AML-193 (cell line): ENCODE data around the gene LDLRAD4.

Source experiments
- DNase-seq, 2 experiments: peaks; one replicate each; lab custom pipeline; 2025; lab: John Stamatoyannopoulos, UW

Gene LDLRAD4

DNA sequence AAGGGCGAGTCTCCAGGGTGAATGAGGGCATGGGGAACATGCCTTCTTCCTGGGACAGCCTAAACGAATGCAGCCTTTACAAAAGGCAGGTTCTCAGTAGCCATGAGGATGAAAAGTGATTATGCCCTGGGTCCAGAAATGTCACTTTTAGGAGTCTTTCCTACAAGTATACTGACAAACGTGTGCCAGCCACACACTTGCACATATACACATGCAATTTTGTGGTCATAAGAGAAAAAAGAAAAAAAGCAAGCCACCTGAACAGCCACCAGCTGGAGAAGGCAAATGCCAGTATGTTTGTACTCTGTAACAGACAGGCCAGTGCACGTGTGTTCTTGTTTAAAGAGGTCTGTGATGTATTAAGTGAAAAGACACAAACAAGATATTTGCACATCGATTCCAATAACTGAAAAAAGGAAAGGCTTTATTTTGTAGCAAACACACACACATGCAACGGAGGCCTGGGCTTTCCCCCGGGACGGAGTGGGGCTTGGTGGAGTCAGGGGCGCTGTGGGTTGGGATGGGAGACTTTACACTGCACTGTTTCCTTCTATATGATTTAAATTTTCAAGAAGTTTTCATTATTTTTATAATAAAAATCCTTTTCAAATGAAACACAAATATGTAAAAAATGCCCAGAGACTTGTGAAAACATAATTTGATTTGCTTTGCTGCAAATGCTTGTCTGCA lies 399.4 kb downstream of the LDLRAD4 start:
- no peak for DNase-seq

DNA sequence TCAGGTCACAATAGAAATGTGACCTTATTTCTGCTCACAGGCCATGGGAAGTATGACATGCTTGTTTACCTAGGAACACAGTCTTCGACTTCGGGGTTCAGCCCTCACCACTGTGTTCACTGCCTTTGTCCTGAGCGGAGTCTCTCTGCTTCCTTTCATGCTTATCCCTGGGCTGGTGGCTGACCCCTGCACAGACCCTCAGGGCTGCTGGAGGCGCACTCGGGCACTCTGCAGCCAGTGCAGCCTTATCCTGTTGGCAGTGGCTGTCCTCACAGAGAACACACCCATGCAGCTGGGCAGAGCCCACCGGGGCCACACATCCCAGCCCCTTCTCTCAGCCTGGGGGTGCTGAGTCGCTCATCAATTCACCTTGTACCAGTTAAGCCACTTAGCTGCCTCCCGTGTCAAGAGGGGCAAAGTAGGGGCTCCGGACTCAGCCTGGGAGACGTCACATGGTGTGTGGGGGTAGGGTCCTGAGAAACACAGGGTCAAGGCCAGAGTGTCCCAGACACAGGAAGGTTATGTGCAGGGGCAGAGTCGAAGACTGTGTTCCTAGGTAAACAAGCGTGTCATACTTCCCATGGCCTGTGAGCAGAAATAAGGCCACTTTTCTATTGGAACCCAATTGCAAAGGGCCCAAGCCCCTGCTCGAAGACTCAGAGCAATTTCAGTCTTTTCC lies 400.3 kb downstream of the LDLRAD4 start:
- no peak for DNase-seq

DNA sequence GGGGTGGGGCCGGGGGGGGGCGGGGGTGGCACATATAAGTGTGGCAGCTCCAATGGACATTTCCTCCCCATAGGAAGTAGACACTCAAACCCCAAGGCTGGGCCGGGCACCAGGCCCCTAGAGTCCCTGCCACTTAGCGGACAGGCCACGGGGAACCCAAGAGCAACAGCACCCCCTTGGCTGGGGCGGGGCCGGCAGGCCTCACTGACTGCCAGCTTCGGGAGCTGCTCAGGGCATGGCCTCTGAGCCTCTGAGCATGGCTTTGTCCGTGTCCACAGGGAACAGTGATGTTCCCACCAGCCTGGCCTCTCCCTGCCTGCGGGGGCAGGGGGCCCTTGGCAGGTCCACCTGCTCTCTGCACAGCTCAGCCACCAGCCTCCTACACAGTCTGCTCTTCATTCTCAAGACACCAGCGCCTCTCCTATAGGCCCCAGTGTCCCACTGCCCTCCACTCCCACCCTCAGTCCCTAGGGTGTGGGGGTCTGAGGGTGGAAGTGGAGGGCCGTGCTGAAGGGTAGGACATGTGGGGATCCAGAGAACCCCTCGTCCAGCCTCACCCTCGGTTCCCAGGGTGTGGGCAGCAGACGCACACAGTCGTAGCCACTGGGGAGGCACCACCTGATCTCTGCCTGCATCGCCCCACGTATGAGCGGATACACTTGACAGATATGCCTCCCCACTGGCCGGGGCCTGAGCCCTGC lies 401.1 kb downstream of the LDLRAD4 start:
- DNase-seq, result no peak

DNA sequence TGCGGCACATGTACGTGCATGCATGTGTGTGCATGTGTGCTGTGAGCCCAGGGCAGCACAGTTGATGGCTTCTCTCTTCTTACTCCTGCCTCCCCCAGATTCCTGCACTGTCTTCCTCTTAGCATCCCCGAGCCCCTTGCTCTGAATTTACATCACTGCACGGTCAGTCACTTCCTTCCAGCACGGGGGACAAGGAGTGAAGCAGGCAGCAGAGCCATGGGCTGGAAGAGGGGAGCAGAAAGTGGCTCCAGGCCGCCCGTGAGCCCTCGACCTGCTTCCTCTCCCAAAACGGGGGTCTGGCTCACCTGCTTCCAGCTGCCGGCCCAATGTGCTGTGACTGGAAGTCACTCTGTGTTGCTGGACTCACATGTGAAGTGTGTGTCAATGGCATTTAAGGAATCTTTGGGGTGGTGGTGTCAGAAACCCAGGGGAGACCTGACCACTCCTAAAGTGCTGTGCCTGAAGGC lies 401.7 kb downstream of the LDLRAD4 start:
- no peak for DNase-seq

DNA sequence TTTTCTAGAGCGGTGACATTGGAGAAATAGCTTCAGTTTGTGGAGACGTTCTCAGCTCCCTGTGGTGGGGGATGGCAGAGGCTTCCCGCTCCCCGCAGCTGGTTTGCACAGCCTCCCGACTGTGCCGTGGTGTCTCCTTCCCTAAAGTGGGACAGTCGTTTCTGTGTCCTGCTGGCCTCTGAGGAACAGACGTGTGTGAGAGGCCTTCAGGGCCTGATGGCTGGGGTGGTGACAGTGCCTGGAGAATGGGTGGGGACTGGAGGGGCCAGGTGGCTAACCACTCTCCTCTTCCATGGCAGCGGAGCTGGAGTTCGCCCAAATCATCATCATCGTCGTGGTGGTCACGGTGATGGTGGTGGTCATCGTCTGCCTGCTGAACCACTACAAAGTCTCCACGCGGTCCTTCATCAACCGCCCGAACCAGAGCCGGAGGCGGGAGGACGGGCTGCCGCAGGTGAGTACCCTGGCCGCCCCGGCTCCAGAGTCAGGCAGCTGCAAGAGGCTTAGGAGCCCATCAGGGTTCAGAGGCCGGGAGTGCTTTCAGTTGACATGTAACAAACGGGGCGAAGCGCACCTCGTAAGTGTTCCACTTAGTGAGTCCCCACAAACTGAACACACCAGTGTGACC lies 402.4 kb downstream of the LDLRAD4 start:
- no peak for DNase-seq

DNA sequence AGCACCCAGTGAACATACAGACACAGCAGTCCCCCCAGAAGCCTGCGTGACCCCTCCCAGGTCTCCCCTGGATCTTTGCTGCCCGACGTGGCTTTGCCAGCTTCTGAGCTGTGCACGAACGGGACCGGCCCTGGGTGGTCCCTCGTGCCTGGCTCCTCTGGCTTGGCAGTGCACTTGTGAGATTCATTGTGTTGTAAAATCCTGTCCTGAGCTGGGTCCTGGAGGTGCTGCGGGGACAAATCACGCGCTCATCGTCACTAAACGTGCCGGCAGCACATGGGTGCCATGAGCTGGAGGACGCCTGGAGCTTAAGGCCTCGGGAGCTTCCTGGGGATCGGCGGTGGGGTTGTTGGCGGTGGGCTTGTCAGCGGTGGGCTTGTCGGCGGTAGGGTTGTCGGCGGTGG lies 402.9 kb downstream of the LDLRAD4 start:
- no peak for DNase-seq

DNA sequence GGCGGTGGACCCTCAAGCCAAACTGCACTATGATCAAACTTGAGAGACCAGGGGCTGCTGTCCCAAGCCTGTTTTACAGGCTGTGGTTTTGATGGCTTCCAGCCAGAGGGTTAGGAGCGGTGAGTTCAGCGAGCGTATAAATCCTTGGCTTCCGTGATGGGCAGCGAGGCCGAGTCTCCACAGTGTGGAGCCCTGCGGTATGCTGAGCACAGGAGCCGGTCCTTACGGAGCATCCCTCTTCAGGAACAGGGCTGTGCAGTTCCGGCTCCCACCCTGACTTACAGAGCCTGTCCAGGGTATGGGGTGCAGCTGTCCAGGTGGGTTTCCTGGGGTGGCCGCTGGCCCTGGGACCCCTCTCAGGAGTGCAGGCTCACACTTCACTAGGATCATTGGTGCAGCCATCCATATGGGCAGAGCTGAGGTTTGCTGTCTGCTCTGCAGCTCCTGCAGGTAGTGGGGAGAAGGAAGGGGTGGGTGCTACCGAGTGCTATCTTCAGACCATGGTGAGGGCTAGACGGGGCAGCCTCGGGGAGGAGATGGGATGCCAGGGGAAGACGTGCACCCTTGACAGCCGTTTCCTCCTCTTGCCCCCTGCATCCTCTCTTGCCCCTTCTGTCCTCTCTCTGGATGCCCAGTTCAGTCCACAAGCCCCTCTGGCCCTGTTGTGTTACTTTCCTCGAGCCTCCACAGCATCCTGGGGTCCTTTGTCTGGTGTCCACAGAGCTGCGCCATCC lies 403.5 kb downstream of the LDLRAD4 start:
- no peak for DNase-seq

DNA sequence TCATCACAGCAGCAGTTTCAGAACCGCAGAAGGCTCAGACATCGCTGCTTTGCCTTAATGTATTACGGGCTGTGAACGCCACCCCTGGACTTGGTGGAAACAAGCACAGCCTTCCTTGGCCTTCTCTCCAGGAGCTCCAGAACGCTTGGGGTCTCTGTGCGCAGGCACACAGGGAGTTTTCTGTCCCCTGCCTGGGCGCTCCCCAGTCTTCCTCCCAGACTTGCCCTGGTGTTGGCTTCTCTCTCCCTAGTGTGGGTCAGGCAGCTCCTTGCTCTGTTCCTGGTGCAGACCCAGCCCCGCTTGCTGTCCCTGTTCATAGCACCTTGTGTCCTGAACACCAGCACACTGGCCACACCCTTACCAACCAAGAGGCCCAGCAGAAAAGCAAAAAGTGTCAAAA lies 404.2 kb downstream of the LDLRAD4 start:
- DNase-seq, result no peak

DNA sequence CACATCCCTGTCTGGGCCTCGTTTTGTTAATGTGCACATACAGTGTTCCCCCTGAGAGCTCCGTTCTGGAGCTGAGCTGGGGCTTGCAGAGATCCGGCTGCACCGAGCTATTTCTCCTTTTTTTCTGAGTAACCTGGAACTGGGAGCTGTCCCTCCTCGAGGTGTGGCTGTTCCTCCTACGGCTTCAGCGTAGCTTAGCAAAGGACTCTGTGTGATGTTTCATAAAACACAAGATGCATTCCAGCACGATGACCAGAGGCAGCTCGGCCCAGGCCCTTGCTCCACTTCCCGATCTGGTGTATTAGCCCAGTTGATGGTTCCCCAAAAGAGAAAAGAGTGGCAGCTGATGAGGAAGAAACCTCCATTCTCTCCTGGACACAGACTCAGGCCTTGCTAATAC lies 404.8 kb downstream of the LDLRAD4 start:
- DNase-seq, result no peak

DNA sequence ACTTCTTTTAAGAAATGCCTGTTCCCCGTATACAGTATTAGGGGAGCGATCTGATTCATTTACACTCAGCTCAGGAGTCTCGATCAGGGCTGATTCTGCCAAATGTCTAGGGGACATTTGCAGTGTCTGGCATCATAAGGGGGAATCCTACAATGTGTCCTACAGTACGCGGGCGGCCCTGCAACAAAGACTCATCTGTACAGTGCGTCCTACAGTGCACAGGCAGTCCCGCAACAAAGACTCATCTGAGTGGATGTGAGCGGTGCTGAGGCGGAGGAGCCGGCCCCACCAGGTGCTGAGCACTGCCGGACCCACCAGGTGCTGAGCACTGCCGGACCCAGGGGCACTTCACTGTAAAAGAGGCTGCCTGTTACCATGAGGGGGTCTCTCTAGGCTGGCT lies 405.3 kb downstream of the LDLRAD4 start:
- DNase-seq, result no peak

DNA sequence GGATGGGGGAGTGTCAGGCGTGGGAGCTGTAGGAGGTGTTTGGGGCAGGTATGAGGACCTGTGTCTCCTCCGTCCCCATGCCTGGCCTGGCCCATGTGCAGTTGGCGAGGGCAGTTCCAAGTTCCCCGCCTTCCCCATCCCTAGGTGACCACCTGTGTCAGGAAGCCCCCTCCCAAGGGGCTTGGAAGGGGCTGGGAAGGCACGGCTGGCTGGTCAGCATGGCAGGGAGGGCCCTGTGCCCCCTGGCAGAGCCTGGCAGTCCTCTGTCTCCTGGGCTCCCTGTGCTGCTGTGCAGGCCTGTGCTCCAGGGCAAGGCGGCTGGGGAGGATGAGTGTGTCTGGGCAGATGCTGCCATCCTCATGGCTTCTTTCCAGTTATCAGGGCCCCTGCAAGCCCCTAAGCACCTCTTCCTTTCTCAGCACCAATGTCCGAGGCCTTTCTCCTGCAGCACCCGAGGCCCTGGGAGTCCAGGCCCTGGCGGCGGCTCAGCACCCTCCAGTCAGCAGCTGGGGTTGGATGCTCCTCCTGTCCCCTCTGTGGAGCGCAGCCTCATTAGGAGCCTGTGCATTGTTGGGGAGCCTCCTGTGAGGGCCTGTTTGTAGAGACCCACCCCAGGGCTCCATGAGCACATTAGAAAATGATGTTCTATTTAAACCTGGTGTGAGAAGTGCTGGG lies 406.1 kb downstream of the LDLRAD4 start:
- no peak for DNase-seq

DNA sequence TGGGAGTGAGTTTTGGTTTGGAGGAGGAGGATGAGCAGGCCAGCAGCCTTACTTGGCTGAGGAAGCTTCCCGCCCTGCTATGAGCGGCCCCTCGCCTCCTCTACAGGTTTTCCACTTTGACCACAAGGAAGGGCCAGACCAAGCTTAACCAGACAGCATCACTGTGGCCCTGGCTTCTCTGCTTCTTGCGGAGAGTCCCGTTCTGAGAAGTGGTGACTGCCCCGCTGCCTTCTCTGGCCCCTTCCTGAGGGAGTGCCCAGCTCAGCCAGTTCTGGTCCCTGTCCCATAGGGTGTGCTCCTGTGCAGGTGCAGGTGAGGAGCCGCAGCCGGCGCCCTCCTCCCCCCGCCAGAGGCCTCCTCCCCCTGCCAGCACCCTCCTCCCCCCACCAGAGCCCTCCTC lies 406.8 kb downstream of the LDLRAD4 start:
- DNase-seq, result no peak

DNA sequence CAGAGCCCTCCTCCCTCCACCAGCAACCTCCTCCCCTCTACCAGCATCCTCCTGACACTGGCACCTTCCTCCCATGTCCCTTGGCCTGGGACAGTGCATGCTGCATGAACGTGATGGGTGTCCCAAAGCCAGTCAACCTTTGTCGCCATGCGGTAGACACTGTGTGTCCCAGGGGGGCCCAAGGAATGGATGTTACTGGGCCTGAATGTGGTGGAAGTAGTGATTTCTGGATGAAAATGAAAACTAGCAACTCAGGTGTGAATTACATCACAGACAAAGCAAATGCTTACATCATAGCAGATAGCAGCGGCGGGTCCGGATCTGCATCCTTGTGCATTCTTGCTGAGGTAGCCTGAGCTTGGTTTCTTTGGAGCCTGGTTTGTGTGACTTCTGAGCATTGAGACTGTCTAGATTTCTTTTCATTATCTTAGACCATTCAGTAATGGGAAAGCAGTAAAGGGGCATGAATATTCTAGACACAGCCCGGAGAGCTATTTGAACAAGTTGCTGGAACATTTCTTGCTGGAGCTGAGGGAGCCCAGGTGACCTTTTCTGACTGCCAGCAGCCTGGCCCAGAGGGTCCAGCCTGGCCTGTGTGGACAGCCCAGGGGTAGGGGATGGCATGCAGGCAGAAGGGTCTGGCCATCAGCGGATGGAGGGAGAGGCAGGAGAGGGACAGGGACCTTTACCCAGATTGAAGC lies 407.4 kb downstream of the LDLRAD4 start:
- DNase-seq, result no peak

DNA sequence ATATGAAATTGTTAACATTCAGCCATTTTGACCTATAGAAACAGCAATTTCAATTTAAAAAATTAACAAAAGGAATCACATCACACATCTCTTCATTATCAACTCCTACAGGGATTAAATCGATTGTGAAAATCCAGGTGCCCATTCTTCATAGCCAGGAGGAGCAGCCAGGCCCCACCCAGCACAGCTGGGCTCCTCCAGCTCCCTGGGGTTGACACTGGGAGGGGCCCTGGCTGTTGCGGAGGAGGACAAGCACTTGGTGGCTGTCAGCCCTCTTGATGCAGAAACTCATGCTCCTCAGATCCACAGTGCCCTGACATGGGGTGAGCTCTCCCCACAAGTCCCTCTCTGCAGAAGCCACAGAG lies 408.0 kb downstream of the LDLRAD4 start:
- no peak for DNase-seq

DNA sequence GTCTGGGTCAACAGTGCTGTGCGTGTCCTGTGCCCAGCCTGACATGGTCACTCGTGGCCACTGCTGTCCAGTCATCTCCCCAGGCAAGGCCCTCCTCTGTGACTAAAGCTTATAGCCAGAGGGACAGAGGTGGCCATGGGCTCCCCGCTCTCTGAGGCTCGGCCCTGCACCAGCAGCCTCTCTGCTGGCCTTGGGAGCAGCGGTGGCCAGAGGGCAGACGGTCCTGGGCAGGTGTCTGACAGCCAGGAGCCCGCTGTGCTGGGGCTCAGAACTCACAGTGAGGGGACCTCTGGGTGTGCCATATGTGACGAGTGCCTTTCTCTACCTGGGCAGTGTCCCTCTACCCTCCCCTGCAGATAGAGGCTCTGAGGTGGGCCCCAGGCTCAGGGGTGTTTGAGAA lies 409.1 kb downstream of the LDLRAD4 start:
- no peak for DNase-seq

DNA sequence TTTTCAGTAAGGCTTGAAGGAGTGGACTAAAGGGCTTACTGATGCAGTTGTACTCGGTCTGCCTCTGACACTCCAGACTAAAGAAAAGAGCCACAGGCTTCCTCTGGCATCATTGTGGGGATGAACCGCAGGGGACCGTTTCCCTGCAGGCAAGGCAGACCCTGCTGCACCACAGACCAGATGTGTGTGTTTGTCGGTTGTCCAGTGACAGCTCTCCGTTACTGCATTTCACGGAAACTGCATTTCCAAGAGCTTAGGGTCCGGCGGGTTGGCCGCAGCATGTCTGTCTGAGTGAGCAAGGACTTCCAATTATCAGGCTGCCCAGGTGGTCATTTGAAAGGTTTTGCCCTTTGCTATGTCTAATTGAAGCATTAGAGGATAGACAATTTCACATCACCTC lies 409.7 kb downstream of the LDLRAD4 start:
- no peak for DNase-seq

DNA sequence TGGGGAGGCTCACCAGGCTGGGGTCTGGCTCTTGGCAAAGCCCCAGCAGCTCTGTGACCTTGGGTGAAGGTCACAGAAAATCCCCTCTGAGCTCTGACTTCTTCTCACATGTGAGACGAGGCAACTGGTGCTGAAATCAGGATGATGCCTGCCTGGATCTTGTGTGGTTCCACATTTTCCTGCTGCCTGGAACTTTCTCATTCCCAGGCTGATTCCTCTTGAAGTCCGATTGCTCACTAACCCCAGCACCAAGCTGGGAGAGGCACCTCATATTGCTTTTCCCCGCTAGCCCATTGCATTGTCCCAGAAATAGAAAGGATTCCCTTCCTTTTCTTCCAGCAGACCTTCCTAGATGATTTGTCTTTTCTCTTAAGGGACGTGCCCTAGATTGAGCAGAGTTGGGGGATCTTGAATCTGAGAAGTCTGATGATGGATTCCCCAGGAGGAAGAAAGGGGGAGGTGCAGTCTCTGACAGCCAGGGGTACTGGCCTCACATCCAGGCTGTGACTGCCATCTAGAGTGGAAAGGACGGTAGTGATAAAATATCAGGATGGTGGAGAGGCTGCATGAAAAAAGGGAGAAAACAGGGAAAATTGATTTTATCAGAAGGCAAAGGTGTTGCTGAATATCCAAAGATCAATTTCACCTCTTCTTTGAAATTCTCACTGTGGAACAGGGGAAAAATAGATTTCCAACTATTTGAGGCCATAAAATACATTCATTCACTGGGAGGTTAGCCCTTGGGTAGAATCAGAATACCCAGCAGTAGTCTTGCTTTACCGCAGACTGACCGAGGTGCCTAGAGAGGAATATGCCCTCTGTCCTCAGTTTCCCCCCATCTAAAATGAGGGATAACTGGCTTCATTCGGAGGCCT lies 411.5 kb downstream of the LDLRAD4 start:
- peak; percentile 54 to 55 for DNase-seq

DNA sequence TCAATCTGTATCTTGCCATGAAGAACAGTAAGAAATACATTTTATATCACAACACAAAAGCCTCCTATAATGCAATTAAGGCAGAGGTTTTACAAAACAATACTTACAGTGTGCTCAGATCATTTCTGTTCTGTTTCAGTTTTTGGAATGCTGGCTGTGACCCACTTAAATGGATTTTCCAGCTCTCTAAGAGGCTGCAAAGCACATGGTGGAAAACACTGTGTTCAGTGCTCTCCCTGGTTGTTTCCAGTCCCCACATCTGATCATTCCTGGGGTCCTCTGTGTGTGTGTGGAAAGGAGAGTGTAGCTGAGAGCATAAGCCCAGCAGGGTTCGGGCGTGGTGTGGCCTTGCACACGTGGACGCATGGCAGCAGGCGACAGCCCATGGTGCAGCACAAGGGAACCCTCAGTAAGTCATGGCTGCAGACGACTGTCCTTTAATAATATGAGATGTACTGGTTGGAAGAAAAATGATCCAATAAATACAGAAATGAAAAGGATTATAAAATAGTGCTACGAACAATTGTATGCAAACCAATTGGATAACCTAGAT lies 412.2 kb downstream of the LDLRAD4 start:
- no peak for DNase-seq

DNA sequence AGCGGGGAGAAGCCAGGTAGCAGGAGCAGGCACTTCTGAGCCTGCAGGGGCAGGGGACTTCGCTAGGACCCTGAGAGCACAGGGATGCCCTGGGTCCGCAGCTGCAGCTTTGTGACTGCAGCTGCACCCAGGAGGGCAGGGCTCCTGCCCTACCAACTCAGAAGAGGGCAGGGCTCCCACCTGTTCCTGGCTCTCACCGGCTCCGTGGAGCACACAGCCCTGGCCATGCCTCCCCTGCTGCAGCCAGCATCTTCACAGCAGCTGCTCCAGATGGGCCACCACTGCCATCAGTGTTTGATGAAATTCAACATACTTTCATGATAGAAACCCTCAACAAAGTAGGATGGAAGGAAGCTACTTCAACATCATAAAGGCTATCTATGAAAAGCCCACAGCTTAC lies 415.1 kb downstream of the LDLRAD4 start:
- no peak for DNase-seq

DNA sequence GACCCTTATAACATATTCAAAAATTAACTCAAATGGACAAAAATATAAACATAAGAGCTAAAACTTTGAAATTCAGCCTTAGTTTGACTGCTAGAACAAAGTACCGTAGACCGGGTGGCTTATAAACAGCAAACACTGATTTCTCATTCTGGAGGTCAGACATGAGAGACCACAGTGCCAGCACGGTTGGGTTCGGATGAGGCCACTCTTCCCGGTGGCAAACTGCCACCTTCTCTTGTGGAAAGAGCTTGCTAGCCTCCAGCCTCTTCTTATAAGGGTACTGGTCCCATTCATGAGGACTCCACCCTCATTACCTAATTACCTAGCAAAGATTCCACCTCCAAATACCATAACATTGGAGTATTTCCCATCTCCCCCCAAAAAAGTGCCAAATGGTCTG lies 416.5 kb downstream of the LDLRAD4 start:
- DNase-seq, result no peak
